Activated CD4-positive, CD25-positive, alpha-beta regulatory T cell treated with anti-CD3 and anti-CD28 coated beads, Interleukin-2, amount 50 U/mL, for 24 hours (primary cell): ENCODE results near the gene GPR32.
"Not testable (repeated sequence)": the region's sequence is repeated elsewhere in the genome, so short reads cannot be mapped to it uniquely, and the experiment has no call there.

Experiments
- ATAC-seq, 2 donors: fragments of 150-1000 bp; cut with Tn5 transposase; one replicate each; pipeline ENCODE4 v1.10.0; 2021; ENCODE audit warnings: mild to moderate bottlenecking in 1 of 2, moderate library complexity in 1 of 2

The GPR32 gene

GRCh38 chr19:50749490-50749889, 20.8 kb upstream of the GPR32 start:
- ATAC-seq: no peak

GRCh38 chr19:50750010-50750409, 20.3 kb upstream of the GPR32 start:
- ATAC-seq: no peak

GRCh38 chr19:50753879-50754278, 16.4 kb upstream of the GPR32 start:
- no peak for ATAC-seq

- ATAC-seq: not testable (repeated sequence)
Measured at GRCh38 chr19:50756244-50756643, 14.0 kb upstream of the GPR32 start.

- not testable (repeated sequence) for ATAC-seq
Measured at GRCh38 chr19:50757624-50758023, 12.6 kb upstream of the GPR32 start.

GRCh38 chr19:50759076-50759475, 11.2 kb upstream of the GPR32 start:
- ATAC-seq: not testable (repeated sequence)

GRCh38 chr19:50759886-50760285, 10.4 kb upstream of the GPR32 start:
- ATAC-seq: no peak

GRCh38 chr19:50761501-50761900, 8.8 kb upstream of the GPR32 start:
- ATAC-seq: not testable (repeated sequence)

GRCh38 chr19:50763521-50763920, 6.7 kb upstream of the GPR32 start:
- ATAC-seq: not testable (repeated sequence)

- ATAC-seq: no peak
Measured at GRCh38 chr19:50764409-50764808, 5.9 kb upstream of the GPR32 start.

GRCh38 chr19:50766746-50767145, 3.5 kb upstream of the GPR32 start:
- not testable (repeated sequence) for ATAC-seq

- ATAC-seq: not testable (repeated sequence)
Measured at GRCh38 chr19:50767263-50767662, 3.0 kb upstream of the GPR32 start.

- ATAC-seq: no peak
Measured at GRCh38 chr19:50768277-50768676, 2.0 kb upstream of the GPR32 start.

- ATAC-seq: no peak
Measured at GRCh38 chr19:50770888-50771287, 624 bp downstream of the GPR32 start.

GRCh38 chr19:50772476-50772875, 2.2 kb downstream of the GPR32 start:
- no peak for ATAC-seq

- ATAC-seq: not testable (repeated sequence)
Measured at GRCh38 chr19:50772912-50773311, 2.6 kb downstream of the GPR32 start.

- not testable (repeated sequence) for ATAC-seq
Measured at GRCh38 chr19:50773454-50773853, 3.2 kb downstream of the GPR32 start.

GRCh38 chr19:50776131-50776530, 5.9 kb downstream of the GPR32 start:
- ATAC-seq: no peak

- no peak for ATAC-seq
Measured at GRCh38 chr19:50777261-50777660, 7.0 kb downstream of the GPR32 start.

- ATAC-seq: no peak
Measured at GRCh38 chr19:50777830-50778303, 7.6 kb downstream of the GPR32 start.

GRCh38 chr19:50778906-50779430, 8.7 kb downstream of the GPR32 start:
- ATAC-seq: no peak

GRCh38 chr19:50779504-50780457, 9.5 kb downstream of the GPR32 start:
- ATAC-seq: no peak

GRCh38 chr19:50780753-50781435, 10.6 kb downstream of the GPR32 start:
- ATAC-seq: no peak

- ATAC-seq: not testable (repeated sequence)
Measured at GRCh38 chr19:50783848-50784152, 13.5 kb downstream of the GPR32 start.
